H9 (cell line): ENCODE measurements around the gene BLNK. TPM values are rescaled to one million over a fixed set of nuclear protein-coding genes. Genes with fewer than 3 reads are reported as not detected.

Experiments
- DNase-seq: peaks from one replicate; pipeline ENCODE4 v3.0.0-alpha.2; 2017
- H2AFZ ChIP-seq: one replicate; pipeline ENCODE4 v1.6.1; 2013; ENCODE audit warnings: mild to moderate bottlenecking, low read length, control low read depth, moderate library complexity
- H2AK5ac ChIP-seq: 2 replicates; pipeline ENCODE4 v1.6.1; 2013; ENCODE audit warnings: low read length, control low read depth, mixed read lengths; ENCODE audit not compliant: insufficient read length
- H2BK120ac ChIP-seq: one replicate; pipeline ENCODE4 v1.6.1; 2013; ENCODE audit warnings: low read depth, mild to moderate bottlenecking, low read length, control low read depth, inconsistent platforms; ENCODE audit not compliant: poor library complexity, severe bottlenecking
- H2BK12ac ChIP-seq: 2 replicates; pipeline ENCODE4 v1.6.1; 2013; ENCODE audit warnings: low read length, control low read depth, mixed read lengths, low read depth; ENCODE audit not compliant: insufficient read length
- H2BK15ac ChIP-seq: 2 replicates; pipeline ENCODE4 v1.6.1; 2013; ENCODE audit warnings: low read depth, low read length, control low read depth
- H2BK20ac ChIP-seq: one replicate; pipeline ENCODE4 v1.6.1; 2013; ENCODE audit warnings: low read depth, mild to moderate bottlenecking, low read length, control low read depth, inconsistent platforms; ENCODE audit not compliant: poor library complexity, severe bottlenecking
- H2BK5ac ChIP-seq: 2 replicates; pipeline ENCODE4 v1.6.1; 2013; ENCODE audit warnings: low read length, control low read depth, mixed read lengths; ENCODE audit not compliant: insufficient read length
- H3K14ac ChIP-seq: 2 replicates; pipeline ENCODE4 v1.6.1; 2013; ENCODE audit warnings: low read length, control low read depth; ENCODE audit not compliant: insufficient read depth
- H3K18ac ChIP-seq: 2 replicates; pipeline ENCODE4 v1.6.1; 2013; ENCODE audit warnings: low read depth, mild to moderate bottlenecking, mixed read lengths, low read length, control low read depth; ENCODE audit not compliant: insufficient read length
- H3K23ac ChIP-seq: 2 replicates; pipeline ENCODE4 v1.6.1; 2013; ENCODE audit warnings: low read length, control low read depth, mixed read lengths, low read depth; ENCODE audit not compliant: insufficient read length
- H3K23me2 ChIP-seq: 2 replicates; pipeline ENCODE4 v1.6.1; 2013; ENCODE audit warnings: low read depth, mild to moderate bottlenecking, mixed read lengths, low read length, control low read depth; ENCODE audit not compliant: insufficient read length, poor library complexity, severe bottlenecking
- H3K27ac ChIP-seq: 2 replicates; pipeline ENCODE4 v1.5.1; 2013; ENCODE audit warnings: low read length, control low read depth, mixed read lengths, low read depth; ENCODE audit not compliant: insufficient read length
- H3K27me3 ChIP-seq: 2 replicates; pipeline ENCODE4 v1.6.1; 2013; ENCODE audit warnings: low read length, control low read depth, inconsistent platforms; ENCODE audit not compliant: insufficient read depth
- H3K4ac ChIP-seq: 2 replicates; pipeline ENCODE4 v1.6.1; 2013; ENCODE audit warnings: low read depth, mild to moderate bottlenecking, control low read depth, inconsistent platforms, low read length, moderate library complexity
- H3K4me1 ChIP-seq: 2 replicates; pipeline ENCODE4 v1.6.1; 2013; ENCODE audit warnings: low read length, control low read depth, inconsistent platforms; ENCODE audit not compliant: insufficient read depth
- H3K4me2 ChIP-seq: 2 replicates; pipeline ENCODE4 v1.6.1; 2013; ENCODE audit warnings: low read length, control low read depth, mixed read lengths; ENCODE audit not compliant: insufficient read length, insufficient read depth
- H3K56ac ChIP-seq: 2 replicates; pipeline ENCODE4 v1.6.1; 2013; ENCODE audit warnings: low read depth, mild to moderate bottlenecking, mixed read lengths, low read length, control low read depth; ENCODE audit not compliant: insufficient read length
- H3K79me1 ChIP-seq: 2 replicates; pipeline ENCODE4 v1.6.1; 2013; ENCODE audit warnings: low read depth, mild to moderate bottlenecking, moderate library complexity, low read length, control low read depth, inconsistent platforms; ENCODE audit not compliant: insufficient read depth, poor library complexity, severe bottlenecking
- H3K79me2 ChIP-seq: 2 replicates; pipeline ENCODE4 v1.6.1; 2013; ENCODE audit warnings: low read length, control low read depth, inconsistent platforms; ENCODE audit not compliant: insufficient read depth
- H3K9ac ChIP-seq: 2 replicates; pipeline ENCODE4 v1.6.1; 2013; ENCODE audit warnings: low read length, control low read depth, mixed read lengths; ENCODE audit not compliant: insufficient read length; ENCODE audit errors: extremely low read depth
- H3K9me3 ChIP-seq: one replicate; pipeline ENCODE4 v1.6.1; 2013; ENCODE audit warnings: low read depth, low read length, inconsistent platforms; ENCODE audit not compliant: control insufficient read depth
- H3T11ph ChIP-seq: one replicate; pipeline ENCODE4 v1.6.1; 2013; ENCODE audit warnings: mild to moderate bottlenecking, low read length, control low read depth, inconsistent platforms
- H4K20me1 ChIP-seq: one replicate; pipeline ENCODE4 v1.6.1; 2013; ENCODE audit not compliant: control insufficient read depth, insufficient read length, insufficient read depth
- H4K5ac ChIP-seq: 2 replicates; pipeline ENCODE4 v1.6.1; 2013; ENCODE audit warnings: low read depth, mild to moderate bottlenecking, mixed read lengths, low read length, control low read depth; ENCODE audit not compliant: insufficient read length
- H4K8ac ChIP-seq: replicated peaks from 2 replicates; pipeline ENCODE4 v1.6.1; 2013; ENCODE audit warnings: low read length, control low read depth, mixed read lengths, low read depth; ENCODE audit not compliant: insufficient read length
- H4K91ac ChIP-seq: 2 replicates; pipeline ENCODE4 v1.6.1; 2013; ENCODE audit warnings: low read depth, mild to moderate bottlenecking, moderate library complexity, mixed read lengths, low read length, control low read depth; ENCODE audit not compliant: insufficient read length
- H3K27ac Mint-ChIP-seq, 3 experiments: 2 replicates in 2 of 3; 3 replicates in 1 of 3; pipeline ENCODE4 v1.8.0; 2020 to 2021; ENCODE audit warnings: mixed read lengths in 3 of 3, mild to moderate bottlenecking in 1 of 3, moderate library complexity in 1 of 3
- H3K27me3 Mint-ChIP-seq: 2 replicates; pipeline ENCODE4 v1.8.0; 2021; ENCODE audit warnings: low read depth, mild to moderate bottlenecking, moderate library complexity, mixed read lengths
- H3K36me3 Mint-ChIP-seq, 3 experiments: 2 replicates in 2 of 3; 3 replicates in 1 of 3; pipeline ENCODE4 v1.8.0; 2020 to 2021; ENCODE audit warnings: low read depth in 3 of 3, mixed read lengths in 3 of 3; ENCODE audit not compliant: insufficient read depth in 1 of 3
- H3K4me1 Mint-ChIP-seq, 2 experiments: 2 replicates each; pipeline ENCODE4 v1.8.0; 2020; ENCODE audit warnings: mixed read lengths in 2 of 2
- H3K4me3 Mint-ChIP-seq, 2 experiments: 2 replicates in 1 of 2; 3 replicates in 1 of 2; pipeline ENCODE4 v1.8.0; 2020 to 2021; ENCODE audit warnings: mild to moderate bottlenecking in 2 of 2, mixed read lengths in 2 of 2, moderate library complexity in 1 of 2
- H3K9me3 Mint-ChIP-seq, 2 experiments: 2 replicates in 1 of 2; 3 replicates in 1 of 2; pipeline ENCODE4 v1.8.0; 2020; ENCODE audit warnings: mild to moderate bottlenecking in 2 of 2, mixed read lengths in 2 of 2, moderate library complexity in 1 of 2
- CTCF ChIP-seq: fragments of 200-600 bp; sonication (generic); conservative IDR thresholded peaks from 3 replicates; pipeline ENCODE4 v1.8.0; 2021; ENCODE audit warnings: antibody characterized with exemption, mild to moderate bottlenecking
- WGBS: extraction: QIAGEN DNeasy Blood & Tissue Kit; methylation state at CpG from one replicate; pipeline ENCODE4 v1.1.7; 2013; ENCODE audit warnings: missing lambda C conversion rate, low lambda C conversion rate, mixed read lengths; ENCODE audit not compliant: insufficient read length; ENCODE audit errors: extremely low coverage; 5-methylcytosine and 5-hydroxymethylcytosine counted together
- total RNA-seq: library from RNA; stranded (reverse); gene quantifications from 2 replicates; pipeline ENCODE4 v1.2.1, GENCODE V29; 2021

The BLNK gene
- total RNA-seq, 1 experiment from 2014 or later = not detected

DNA sequence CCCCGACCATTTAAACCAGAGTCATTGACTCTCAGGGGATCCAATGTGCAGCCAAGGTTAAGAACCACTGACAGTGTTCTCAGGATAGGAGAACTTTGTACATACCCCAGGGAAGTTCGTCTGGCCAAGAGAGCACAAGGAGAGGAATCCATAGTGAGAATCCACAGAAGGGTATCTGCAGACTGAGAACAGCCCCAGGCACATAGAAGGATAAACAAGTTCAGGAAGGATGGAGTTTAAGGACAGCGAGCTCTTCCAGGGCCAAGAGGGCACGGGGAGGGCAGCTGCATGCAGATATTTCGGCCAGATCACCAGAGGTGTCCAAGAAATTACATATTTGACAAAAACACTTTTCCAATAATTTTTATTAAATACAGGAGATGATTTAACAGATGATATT, 16.4 kb downstream of the BLNK start:
- no peak overlapping the region for H3K4ac ChIP-seq
- H4K8ac ChIP-seq = no peak overlapping the region
- H2BK20ac ChIP-seq = no peak overlapping the region
- no peak overlapping the region for H3K14ac ChIP-seq
- no peak overlapping the region for H3K4me2 ChIP-seq
- H3T11ph ChIP-seq = no peak overlapping the region
- H3K9me3 Mint-ChIP-seq = no peaks in the 10 kb centered on the region; a peak in 1 of 5 replicates
- H3K23me2 ChIP-seq = no peaks in the 10 kb centered on the region
- WGBS = no CpG with 5 or more reads among the region's 5 CpGs
- H3K27me3 Mint-ChIP-seq = no peaks in the 10 kb centered on the region
- no peaks in the 10 kb centered on the region for H3K79me1 ChIP-seq
- no peak overlapping the region for H3K23ac ChIP-seq
- H2AFZ ChIP-seq = no peak overlapping the region
- no peaks in the 10 kb centered on the region for H3K79me2 ChIP-seq
- H3K56ac ChIP-seq = no peak overlapping the region
- H2BK120ac ChIP-seq = no peak overlapping the region
- H3K4me1 ChIP-seq = no peaks in the 10 kb centered on the region; the same call in 1 of the 2 replicates
- H2AK5ac ChIP-seq = no peak overlapping the region
- DNase-seq = no peak
- no peak overlapping the region for H3K9ac ChIP-seq
- H4K20me1 ChIP-seq = no peaks in the 10 kb centered on the region
- H3K4me3 Mint-ChIP-seq = no peak overlapping the region
- H3K27ac ChIP-seq = no peak overlapping the region
- H4K5ac ChIP-seq = no peak overlapping the region
- H3K36me3 Mint-ChIP-seq = no peaks in the 10 kb centered on the region
- H3K18ac ChIP-seq = no peak overlapping the region
- no peaks in the 10 kb centered on the region for H3K9me3 ChIP-seq
- no peak overlapping the region for H3K27ac Mint-ChIP-seq
- no peak overlapping the region for H2BK5ac ChIP-seq
- no peak overlapping the region for H4K91ac ChIP-seq
- peaks cover 14 to 16% of the 10 kb centered on the region in 2 experiments for H3K4me1 Mint-ChIP-seq
- no peak overlapping the region for H2BK15ac ChIP-seq
- TF ChIP-seq CTCF = no peak
- H3K27me3 ChIP-seq = no peaks in the 10 kb centered on the region
- H2BK12ac ChIP-seq = no peak overlapping the region
